ENCODE results near the gene DYDC2.

DYDC2 gene

GRCh38 chr10:80372675-80373074 is 16.1 kb downstream of the DYDC2 start:
- DNase-seq (ENCODE audit: low read depth): no peak

GRCh38 chr10:80373502-80373901 is 16.9 kb downstream of the DYDC2 start:
- no peak for DNase-seq (ENCODE audit: low read depth)

GRCh38 chr10:80379701-80380100 is 23.1 kb downstream of the DYDC2 start:
- peak; percentile 3 for DNase-seq (ENCODE audit: low read depth)

- no peak for DNase-seq (ENCODE audit: low read depth)
Measured at GRCh38 chr10:80380185-80380584, 23.6 kb downstream of the DYDC2 start.

GRCh38 chr10:80382989-80383388 is 26.4 kb downstream of the DYDC2 start:
- DNase-seq (ENCODE audit: low read depth): peak; percentile 34

- DNase-seq (ENCODE audit: low read depth): no peak
Measured at GRCh38 chr10:80390740-80391139, 34.2 kb downstream of the DYDC2 start.

- peak; percentile 69 for DNase-seq (ENCODE audit: low read depth)
Measured at GRCh38 chr10:80392250-80392649, 35.7 kb downstream of the DYDC2 start.

GRCh38 chr10:80394358-80394916 is 37.9 kb downstream of the DYDC2 start:
- DNase-seq (ENCODE audit: low read depth): no peak

- no peak for DNase-seq (ENCODE audit: low read depth)
Measured at GRCh38 chr10:80397014-80397413, 40.4 kb downstream of the DYDC2 start.

- DNase-seq (ENCODE audit: low read depth): no peak
Measured at GRCh38 chr10:80400136-80400804, 43.7 kb downstream of the DYDC2 start.

- DNase-seq (ENCODE audit: low read depth): no peak
Measured at GRCh38 chr10:80405035-80405434, 48.5 kb downstream of the DYDC2 start.

GRCh38 chr10:80405626-80406025 is 49.0 kb downstream of the DYDC2 start:
- DNase-seq (ENCODE audit: low read depth): no peak

- no peak for DNase-seq (ENCODE audit: low read depth)
Measured at GRCh38 chr10:80406204-80406603, 49.6 kb downstream of the DYDC2 start.

GRCh38 chr10:80407812-80408241 is 51.2 kb downstream of the DYDC2 start:
- DNase-seq (ENCODE audit: low read depth): peak; percentile 20

GRCh38 chr10:80408242-80409101 is 51.9 kb downstream of the DYDC2 start, which contains the start of gene PRXL2A:
PRXL2A (plus strand) TSS chr10:80408551; CDS start chr10:80420468, 11,917 bp downstream.
- DNase-seq (ENCODE audit: low read depth): peak; percentile 27

- no peak for DNase-seq (ENCODE audit: low read depth)
Measured at GRCh38 chr10:80409121-80409520, 52.5 kb downstream of the DYDC2 start.

- no peak for DNase-seq (ENCODE audit: low read depth)
Measured at GRCh38 chr10:80410122-80410521, 53.5 kb downstream of the DYDC2 start.

GRCh38 chr10:80410578-80411145 is 54.1 kb downstream of the DYDC2 start:
- no peak for DNase-seq (ENCODE audit: low read depth)

- DNase-seq (ENCODE audit: low read depth): no peak
Measured at GRCh38 chr10:80411267-80411668, 54.7 kb downstream of the DYDC2 start.

- DNase-seq (ENCODE audit: low read depth): no peak
Measured at GRCh38 chr10:80411681-80412220, 55.2 kb downstream of the DYDC2 start.

- DNase-seq (ENCODE audit: low read depth): no peak
Measured at GRCh38 chr10:80412486-80412885, 55.9 kb downstream of the DYDC2 start.

GRCh38 chr10:80413271-80413996 is 56.9 kb downstream of the DYDC2 start:
- DNase-seq (ENCODE audit: low read depth): peak; percentile 62
